ENCODE results near the gene FAM107A.

FAM107A gene

DNA sequence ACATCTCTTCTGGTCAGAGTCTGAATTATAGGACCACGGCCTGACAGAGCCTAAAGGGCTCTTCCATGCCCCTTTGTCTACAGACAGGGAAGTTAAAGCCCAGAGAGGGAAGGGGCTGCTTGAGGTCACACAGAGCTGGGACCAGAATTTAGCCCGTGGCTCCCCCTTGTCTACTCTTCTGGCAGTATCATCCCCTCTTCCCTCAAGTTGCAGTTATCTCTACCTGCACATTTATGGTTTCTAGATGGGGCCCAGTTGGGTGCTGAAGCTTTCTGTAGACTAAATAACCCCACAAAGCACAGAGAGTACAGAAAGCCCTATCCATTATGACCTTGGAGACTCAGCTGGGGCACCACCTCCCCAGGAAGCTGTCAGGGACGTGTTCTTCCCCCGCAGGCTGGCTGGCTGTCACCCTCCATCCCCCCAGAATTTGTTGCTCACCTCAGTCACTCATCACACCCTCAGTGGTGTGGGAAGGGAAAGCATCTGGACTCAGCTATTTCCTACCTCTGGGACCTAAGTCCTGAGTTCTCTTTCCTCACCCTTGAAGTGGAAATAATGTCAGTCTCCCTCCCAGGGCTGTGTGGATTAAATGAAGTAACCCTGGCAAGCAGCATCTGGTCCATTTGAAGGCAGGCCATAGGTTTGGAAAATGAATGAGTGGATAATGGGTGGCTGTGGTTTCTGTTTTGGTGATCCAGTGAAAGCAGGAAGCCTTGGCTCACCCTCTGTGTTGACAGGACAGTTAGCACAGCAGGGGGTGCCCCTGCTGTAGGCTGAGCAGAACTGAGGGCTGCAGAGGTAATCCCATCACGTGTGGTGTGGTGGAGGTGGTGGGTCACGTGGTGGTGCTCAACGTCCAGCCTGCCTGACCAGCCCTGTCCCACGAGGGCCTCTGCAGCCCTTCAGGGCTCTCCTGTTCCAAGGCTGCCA lies 56.5 kb downstream of the FAM107A start:
- TF ChIP-seq CTCF (IDR thresholded peaks at IDR 0.05; ENCODE audit: low read depth, low read length) = no peak
- DNase-seq (ENCODE audit: low read depth in 2 of 2) = peak in 1 of 2 donors; percentile 14
- H3K4me3 ChIP-seq (replicated peaks in 1 of 2; ENCODE audit: low read depth in 2 of 2, low read length in 2 of 2) = no peak overlapping the region

- no peak for DNase-seq (ENCODE audit: low read depth in 2 of 2)
- H3K4me3 ChIP-seq (replicated peaks in 1 of 2; ENCODE audit: low read depth in 2 of 2, low read length in 2 of 2) = no peak overlapping the region
- TF ChIP-seq CTCF (IDR thresholded peaks at IDR 0.05; ENCODE audit: low read depth, low read length) = no peak
Observed at GRCh38 chr3:58519668-58520402, 57.4 kb downstream of the FAM107A start.

GRCh38 chr3:58518291-58518789 lies 58.9 kb downstream of the FAM107A start:
- no peak overlapping the region for H3K4me3 ChIP-seq (replicated peaks in 1 of 2; ENCODE audit: low read depth in 2 of 2, low read length in 2 of 2)
- DNase-seq (ENCODE audit: low read depth in 2 of 2) = no peak
- TF ChIP-seq CTCF (IDR thresholded peaks at IDR 0.05; ENCODE audit: low read depth, low read length) = no peak

GRCh38 chr3:58514405-58514804 lies 62.8 kb downstream of the FAM107A start:
- DNase-seq (ENCODE audit: low read depth in 2 of 2) = no peak
- no peak for TF ChIP-seq CTCF (IDR thresholded peaks at IDR 0.05; ENCODE audit: low read depth, low read length)
- H3K4me3 ChIP-seq (replicated peaks in 1 of 2; ENCODE audit: low read depth in 2 of 2, low read length in 2 of 2) = no peak overlapping the region

Data from cardiac fibroblast (primary cell).